VCaP (cell line): ENCODE results near the gene PFKFB1.

Source experiments
- H3K27ac ChIP-seq: fragments of 450-650 bp; 2 replicates; pipeline ENCODE4 v1.5.1; 2017
- TF ChIP-seq, protein P1 (sequence below): fragments of 450-650 bp; conservative IDR thresholded peaks from 2 replicates; pipeline ENCODE4 v1.5.1; 2017; ENCODE audit warnings: mild to moderate bottlenecking, moderate library complexity

Gene PFKFB1

DNA sequence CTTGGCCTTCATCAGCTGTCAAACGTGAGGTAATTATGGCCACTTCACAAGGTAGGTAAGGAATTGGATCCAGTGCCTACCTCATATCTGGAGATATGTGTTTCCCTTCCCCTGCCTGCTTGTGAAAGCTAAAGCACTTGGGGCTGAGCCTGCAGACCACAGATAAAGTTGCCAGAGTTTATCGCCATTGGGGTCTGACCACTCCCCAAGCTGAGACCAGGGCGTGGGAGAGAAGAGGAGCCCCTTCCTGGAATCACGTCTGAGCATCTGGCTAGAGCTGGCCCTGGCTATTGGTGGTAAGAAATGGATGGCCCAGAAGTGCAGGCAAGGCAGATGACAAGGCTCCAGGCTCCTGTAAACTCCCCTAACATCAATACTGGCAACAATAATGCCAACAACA is 34.1 kb upstream of the PFKFB1 start:
- TF ChIP-seq, protein P1, sequence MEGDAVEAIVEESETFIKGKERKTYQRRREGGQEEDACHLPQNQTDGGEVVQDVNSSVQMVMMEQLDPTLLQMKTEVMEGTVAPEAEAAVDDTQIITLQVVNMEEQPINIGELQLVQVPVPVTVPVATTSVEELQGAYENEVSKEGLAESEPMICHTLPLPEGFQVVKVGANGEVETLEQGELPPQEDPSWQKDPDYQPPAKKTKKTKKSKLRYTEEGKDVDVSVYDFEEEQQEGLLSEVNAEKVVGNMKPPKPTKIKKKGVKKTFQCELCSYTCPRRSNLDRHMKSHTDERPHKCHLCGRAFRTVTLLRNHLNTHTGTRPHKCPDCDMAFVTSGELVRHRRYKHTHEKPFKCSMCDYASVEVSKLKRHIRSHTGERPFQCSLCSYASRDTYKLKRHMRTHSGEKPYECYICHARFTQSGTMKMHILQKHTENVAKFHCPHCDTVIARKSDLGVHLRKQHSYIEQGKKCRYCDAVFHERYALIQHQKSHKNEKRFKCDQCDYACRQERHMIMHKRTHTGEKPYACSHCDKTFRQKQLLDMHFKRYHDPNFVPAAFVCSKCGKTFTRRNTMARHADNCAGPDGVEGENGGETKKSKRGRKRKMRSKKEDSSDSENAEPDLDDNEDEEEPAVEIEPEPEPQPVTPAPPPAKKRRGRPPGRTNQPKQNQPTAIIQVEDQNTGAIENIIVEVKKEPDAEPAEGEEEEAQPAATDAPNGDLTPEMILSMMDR, result no peak

DNA sequence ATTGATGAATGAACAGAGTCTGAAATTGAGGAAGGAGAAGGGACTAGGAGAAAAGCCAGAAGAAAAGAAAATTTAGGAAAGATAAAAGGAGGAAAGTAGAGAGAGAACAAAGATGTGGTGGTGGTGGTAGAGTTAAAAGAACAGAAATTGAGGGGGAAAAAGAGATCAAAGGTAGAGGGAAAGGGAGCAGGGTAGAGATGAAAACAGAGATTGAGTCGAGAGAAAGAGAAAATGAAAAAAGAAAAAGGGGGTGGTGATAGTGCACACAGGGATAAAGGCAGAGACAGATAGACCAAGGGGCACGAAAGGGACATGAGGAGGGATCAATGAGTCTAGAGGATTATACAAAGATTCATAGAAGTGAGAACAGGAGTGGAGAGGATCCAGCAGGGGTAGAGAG is 32.9 kb upstream of the PFKFB1 start:
- TF ChIP-seq, protein P1, result no peak
- no peak overlapping the region for H3K27ac ChIP-seq

More for the DNA sequence above, 34.1 kb upstream of the PFKFB1 start:
- no peak overlapping the region for H3K27ac ChIP-seq

DNA sequence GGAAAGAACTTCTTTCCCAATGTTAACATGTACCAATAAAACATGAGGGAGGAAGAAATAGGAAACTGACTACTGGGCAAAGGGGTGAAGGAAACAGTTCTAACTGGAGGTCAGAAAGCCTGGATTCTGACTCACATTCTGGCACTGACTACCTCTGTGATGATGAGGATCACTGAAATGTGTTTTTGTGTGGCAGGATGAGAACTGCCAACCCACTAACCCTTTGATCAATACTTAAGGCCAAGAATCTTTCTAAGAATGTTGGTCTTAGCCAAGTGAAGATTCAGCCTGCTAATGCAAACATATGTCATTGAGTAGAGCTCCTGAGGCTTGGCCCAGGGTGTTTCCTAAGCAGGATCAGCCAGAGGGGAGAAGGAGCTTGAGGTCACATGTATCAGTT is 32.2 kb upstream of the PFKFB1 start:
- TF ChIP-seq, protein P1, result no peak
- no peak overlapping the region for H3K27ac ChIP-seq

DNA sequence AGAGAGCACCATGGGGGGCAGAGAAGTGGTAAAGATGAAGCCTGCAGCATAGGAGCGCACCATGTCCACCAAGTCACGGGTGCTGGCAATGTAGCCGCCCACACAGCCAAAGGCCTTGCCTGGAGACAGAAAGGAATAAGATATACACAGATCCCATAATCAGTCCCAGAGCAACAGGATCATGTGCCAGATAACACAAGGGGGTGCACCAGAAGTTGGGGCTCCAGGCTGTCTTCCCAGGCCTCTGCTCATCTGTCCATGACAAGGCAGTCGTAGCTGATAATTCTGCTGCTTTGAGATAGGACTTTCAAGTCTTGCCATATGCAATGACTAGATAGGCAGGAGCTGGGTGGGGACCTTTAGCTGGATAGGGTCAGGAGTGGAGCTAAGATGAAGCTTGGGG is 20.9 kb upstream of the PFKFB1 start:
- H3K27ac ChIP-seq, result no peak overlapping the region
- TF ChIP-seq, protein P1, result no peak

DNA sequence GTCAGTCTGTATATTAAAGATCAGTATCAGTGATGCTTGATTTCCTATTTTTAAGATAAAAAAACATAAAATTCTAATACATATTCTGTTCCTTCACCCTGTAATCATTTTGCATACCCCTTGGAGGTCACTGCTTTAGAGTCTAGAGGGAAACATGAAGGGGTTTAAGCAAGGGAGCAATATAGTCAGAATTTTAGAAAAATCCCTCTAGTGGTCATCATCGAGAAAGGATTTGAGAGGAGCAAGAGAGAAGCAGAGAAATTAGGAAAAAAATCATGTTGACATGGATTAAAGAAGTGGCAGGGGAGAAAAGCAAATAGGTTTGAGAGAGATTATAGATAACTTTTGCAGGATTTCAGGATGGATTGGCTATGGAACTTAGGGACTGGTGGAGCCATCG is 17.3 kb upstream of the PFKFB1 start:
- no peak overlapping the region for H3K27ac ChIP-seq
- TF ChIP-seq, protein P1, result peak; percentile 66

DNA sequence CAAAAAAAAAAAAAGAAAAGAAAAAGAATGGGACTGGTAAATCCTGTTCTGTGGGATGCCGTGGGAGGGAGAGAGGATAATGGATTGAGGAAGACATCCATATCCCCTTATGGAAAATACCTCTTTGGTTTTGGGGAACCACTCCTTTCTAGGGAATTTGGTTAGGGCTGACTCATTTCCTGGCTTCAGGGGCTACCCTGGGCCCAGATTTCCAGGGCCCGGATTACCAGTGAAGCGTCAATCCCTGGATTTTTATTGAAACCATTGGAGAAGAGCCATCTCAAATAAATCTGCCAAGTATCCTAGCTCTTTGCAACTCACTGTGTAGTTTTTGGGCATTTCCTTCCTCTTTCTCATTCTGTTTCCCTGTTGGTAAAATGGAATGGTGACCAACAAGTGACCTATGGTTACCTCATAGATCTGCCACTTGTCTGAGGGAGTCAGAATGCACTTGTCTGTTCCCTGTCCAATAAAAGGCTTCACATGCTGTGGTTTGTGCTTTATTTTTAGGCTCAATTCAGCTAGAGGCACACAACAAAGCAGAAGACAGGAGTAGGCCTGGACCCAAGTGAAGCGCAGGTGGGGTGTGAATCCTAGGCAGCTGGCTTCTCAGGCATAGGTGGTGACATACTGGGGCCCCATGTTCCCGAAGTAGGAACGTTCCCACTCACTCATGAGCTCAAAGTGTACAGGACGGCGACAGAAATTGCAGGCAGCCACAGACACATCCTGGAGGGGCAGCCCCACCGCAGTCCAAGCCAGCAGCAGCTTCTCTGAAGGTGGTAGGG is 14.8 kb upstream of the PFKFB1 start:
- peak overlapping the region; percentile 59 for H3K27ac ChIP-seq
- TF ChIP-seq, protein P1, result no peak

DNA sequence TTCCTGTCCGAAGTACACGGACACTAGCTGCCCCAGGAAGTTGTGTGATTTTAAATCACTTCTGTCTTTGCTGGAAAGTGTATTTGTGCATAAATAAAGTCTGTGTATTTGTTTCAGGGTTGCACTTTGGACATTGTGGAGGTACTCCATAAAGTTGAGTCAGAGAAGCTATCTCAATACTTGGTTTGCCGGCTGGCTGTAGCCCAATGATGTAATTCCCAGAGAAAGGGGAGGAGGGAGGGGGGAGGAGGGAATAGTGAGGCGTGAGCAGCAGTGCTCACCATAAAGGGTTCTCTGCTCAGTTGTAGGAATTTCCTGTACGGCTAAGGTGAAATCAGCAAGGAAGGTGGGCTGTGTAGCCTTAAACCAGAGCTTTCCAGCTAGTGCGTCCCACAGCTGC is 13.7 kb upstream of the PFKFB1 start:
- TF ChIP-seq, protein P1, result no peak

More for the DNA sequence above, 13.7 kb upstream of the PFKFB1 start:
- peak overlapping the region; percentile 59 for H3K27ac ChIP-seq
